Activated naive CD4-positive, alpha-beta T cell treated with Interleukin-2 at 50 U/mL for 16 hours (primary cell): ENCODE results near the gene PALB2.

Experiments
- DNase-seq: peaks from one replicate; pipeline ENCODE4 v3.0.0-alpha.2; 2020

Gene PALB2

DNA sequence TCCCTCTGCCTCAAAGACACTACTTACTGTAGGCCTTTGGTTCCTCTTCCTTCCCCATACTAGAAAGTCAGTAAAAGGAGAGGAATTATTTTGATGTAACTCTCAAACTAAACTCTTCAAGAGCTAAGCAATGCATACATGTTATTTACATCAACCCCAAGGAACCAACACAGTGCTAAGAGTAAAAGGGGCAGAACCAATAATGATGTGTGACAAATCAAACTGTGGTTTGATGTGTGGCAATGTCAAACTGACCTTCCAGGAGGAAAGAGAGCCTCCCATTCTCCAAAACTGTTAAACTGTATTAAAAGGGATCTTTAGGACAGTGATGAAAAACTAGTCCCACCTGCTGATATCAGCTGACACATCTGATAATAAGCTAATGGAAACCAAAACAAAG, 60.7 kb downstream of the PALB2 start:
- no peak for DNase-seq

GRCh38 chr16:23579371-23579770, 61.7 kb downstream of the PALB2 start:
- no peak for DNase-seq

DNA sequence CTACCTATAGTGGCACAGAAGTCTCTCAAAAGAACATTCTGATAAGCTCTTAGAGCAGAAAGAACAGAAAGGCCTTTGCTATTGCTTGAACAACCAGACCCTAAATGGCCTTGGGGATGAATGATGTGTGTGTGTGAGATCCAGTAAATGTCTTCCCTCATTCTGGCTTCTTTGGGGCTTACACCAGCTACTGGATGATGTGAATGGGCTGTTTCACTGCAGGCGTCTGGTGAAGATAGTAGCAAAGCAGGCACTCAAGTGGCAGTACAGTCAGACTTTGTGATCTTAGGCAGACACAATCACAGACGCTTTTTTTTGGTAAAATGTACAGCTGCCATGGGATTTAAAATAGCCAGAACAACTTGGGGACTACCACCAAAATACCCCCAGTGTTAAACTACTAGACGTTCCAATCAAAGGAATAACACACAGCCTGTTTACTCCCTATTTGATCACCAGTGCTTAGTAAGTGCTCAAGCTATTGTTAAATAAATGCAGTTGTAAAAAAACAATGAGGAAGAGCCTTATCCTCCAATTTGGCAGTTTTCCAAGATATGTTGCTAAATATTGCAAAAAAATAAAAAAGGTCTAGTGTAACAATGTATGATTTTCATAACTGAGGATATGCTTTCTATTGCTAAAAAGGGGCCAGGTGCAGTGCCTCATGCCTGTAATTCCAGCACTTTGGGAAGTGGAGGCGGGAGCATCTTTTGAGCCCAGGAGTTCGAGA, 62.8 kb downstream of the PALB2 start:
- DNase-seq, result no peak

DNA sequence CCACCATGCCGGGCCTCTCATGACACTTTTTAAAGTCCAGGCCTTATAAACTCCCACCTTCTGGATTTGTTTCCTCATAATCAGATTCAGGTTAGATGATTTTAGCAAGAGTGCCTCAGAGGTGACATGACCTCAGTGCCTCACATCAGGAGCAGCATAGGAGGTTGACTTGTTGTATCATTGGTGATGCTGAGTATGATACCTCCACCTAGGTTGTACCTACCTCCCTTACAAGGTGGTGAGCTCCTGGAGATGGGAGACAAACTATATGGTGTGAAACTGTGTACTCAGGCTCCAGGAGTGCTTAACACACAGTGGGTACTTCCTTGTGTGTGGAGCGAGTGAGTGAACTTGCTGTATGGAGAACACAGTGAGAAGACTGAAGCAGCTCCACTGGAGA, 63.6 kb downstream of the PALB2 start:
- DNase-seq, result no peak

DNA sequence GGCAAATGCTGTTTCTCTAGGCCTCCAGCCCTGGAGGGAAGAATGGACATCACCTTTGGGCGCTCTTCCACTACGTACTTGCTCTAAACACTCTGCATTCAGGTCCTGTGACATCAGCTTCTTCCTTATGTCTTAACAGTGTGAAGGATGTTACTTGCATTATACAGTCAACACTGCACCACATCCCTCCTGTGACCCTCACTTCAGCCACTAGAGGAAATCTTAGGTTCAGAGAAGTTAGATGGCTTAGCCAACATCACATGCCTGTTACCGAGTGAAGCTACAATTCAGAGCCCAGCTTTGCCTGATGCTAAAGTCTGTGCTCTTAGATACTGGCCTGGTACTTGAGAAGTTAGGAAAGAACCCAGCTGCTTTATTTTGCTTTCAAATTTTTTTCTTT, 65.3 kb downstream of the PALB2 start:
- DNase-seq, result no peak

- no peak for DNase-seq
These were observed 67.3 kb downstream of the PALB2 start for GRCh38 chr16:23573817-23574216.

DNA sequence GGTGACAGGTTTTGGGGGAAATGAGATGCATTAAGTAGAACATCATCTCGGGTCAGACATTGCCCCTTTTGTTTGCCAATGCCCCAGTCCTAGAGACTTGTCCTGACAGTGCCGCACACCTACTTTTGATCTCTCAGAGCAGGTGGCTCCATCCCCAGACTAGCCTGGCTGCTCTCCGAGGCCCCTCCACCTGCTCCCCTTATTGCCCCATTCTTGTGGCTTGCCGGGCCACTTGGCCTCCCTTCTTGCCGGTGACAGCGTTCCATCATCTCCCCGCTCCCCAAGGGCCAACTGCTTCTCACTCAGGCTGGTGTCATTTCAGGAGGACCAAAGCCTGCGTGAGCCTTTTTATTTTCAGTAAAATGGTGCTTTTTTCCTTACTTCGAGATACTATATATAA, 68.7 kb downstream of the PALB2 start:
- DNase-seq, result no peak

DNA sequence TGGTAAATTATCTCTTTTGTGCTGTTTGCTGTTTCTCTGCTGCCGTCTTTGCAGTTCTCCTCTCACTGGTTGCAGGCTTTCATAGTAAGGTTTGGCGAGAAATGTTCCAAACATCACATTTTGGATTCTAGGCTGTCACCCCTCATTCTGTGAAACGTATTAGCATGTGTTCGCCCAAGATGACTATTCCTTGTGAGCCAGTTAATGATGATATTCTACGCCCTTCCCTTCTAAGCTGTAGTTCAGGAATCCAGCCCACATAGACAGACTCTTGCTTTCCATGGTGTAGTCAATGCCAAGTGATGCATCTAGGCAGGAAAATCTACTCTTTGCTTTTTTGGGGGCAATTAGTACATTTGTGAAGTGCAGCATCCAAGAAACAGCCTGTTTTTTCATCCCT, 69.2 kb downstream of the PALB2 start:
- no peak for DNase-seq

DNA sequence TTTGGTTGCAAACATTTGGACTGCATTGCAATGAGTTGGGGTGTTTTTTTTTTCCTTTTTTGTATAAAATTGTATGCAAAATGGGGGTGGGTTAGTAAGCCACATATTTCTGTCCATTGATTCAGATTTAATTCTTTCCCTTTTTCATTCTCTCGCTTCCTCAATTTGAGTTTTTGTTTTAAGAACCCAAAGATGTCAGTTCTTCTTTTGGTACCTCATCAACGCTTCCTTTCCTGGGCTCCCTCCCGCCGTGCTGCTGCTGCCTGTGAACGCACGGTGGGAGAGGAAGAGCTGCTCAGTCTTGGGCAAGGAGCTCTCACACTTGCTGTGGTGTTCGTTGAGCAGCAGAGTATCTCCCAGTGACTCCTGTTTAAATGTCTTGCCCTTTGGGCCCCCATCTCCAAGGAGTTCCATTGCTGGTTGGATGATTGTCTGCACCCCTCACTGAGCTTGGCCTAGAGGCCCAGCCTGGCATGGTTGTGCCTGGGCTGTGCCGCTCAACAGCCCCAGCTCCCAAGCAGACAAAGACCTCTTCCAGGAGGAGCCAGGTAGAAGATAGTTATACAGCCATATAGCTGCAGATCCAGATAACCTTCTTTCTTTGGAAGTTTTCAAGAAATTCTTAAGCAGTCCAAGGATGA, 70.0 kb downstream of the PALB2 start:
- no peak for DNase-seq

- no peak for DNase-seq
These were observed 73.5 kb downstream of the PALB2 start for GRCh38 chr16:23567602-23568001.

DNA sequence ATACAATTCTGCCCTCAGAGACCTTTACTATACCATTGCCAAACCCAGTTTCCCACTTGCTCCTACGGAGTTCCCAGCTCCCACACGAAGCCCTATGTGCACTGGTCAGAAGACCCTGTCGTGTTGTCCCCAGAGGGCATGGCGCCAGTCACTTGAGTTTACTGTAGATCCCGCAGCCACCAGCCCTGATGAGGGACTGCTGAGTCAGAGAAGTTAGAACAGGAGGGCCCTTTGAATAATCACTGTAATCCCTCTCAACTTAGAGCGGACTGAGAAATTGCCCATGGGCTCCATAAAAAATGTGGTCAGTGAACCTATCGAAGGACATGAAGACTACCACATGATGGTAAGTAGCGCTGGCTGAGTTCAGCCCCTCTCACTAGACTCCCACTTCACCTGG, 74.4 kb downstream of the PALB2 start:
- DNase-seq, result no peak

GRCh38 chr16:23564575-23565363, 76.3 kb downstream of the PALB2 start:
- no peak for DNase-seq

DNA sequence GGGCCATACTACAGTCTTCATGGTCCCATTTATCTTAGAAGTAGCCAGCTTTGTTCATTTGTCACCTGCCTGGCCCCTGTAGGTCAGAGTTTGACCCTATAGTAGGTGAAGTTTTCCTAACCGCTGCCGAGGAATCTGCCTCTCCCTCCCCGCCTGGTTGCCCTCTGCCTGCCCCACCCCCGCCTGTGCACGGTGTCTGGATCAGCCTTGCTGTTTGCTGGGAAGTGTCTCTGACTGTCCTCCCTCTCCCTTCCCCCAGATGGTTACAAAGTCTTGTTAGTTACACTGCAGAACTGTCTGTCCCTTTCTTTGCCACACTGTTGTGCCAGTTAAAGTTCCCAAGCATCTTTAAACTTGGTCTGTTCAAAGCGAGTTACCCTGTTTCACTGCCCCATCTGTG, 77.9 kb downstream of the PALB2 start:
- no peak for DNase-seq

DNA sequence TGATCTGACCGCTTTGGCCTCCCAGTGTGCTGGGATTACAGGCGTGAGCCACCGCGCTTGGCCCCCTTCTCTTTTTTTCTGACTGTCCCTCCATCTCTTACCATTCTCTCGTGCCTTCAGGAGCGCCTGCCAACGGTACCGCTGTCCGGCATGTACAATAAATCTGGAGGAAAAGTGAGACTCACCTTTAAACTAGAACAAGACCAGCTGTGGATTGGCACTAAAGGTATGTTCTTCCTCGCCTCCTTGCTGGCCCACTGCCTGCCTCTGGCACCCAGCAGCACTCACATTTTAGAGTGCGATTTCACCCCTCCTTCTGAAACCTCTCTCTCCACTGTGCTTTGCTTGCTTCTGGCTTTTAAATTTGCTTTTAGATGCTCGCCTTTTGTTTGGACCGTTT, 78.6 kb downstream of the PALB2 start:
- DNase-seq, result no peak

- no peak for DNase-seq
These were observed 79.5 kb downstream of the PALB2 start for GRCh38 chr16:23561586-23561985.

- DNase-seq, result peak; percentile 17
These were observed 83.1 kb downstream of the PALB2 start for GRCh38 chr16:23557779-23558702.

GRCh38 chr16:23556881-23557778, 84.0 kb downstream of the PALB2 start, which contains the start of the genes EARS2 and UBFD1:
EARS2 (minus strand) TSS chr16:23557350; CDS start chr16:23557343, 7 bp downstream.
UBFD1 (plus strand) TSS chr16:23557727; CDS start chr16:23557743, 16 bp downstream.
- peak; percentile 99 for DNase-seq

DNA sequence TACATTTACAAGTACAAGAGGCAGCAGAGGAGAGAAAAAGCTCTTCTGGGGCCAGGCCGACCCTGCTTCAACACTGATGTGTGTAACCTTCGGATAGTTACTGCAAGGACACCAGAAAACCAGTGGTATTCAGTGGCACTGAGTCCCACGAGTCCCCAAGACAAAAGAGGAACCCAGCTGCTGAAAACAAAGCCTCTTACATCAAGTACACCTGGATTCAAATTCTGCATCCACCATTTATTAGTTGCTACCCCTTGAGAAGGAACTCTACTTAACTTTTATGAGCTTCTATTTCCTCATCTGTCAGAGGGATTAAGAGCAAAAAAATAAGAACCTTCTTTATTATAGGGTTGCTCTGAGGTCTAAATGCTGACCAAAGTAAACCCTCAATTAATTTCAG, 86.6 kb downstream of the PALB2 start:
- DNase-seq, result no peak
